HG03457 (cell line): ENCODE data around the gene NPC1.

Source experiments
- ATAC-seq: cut with Tn5 transposase; IDR thresholded peaks from one replicate; pipeline ENCODE4 v1.9.1; 2021; ENCODE audit warnings: moderate number of reproducible peaks; ENCODE audit not compliant: unreplicated experiment

NPC1 gene

DNA sequence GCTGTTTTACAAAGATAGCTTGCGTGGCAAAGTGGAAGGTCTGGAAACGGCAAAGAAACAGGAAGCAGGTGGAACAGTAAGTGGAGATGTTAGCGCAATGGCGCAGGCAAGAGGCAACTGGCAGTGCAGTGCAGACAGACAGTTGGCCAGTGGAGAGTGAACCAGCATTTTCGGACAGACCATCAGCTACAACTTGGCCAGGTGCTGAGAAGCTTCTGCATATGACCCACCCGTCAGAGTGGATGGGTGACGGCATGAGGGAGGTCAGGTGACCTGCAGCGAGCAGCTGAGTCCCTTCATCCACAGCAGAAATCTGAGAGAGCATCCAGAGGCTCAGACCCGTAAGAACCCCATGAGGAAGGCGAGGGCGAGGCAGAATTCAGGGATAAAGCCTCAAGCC lies 33.8 kb downstream of the NPC1 start:
- ATAC-seq, result no peak

DNA sequence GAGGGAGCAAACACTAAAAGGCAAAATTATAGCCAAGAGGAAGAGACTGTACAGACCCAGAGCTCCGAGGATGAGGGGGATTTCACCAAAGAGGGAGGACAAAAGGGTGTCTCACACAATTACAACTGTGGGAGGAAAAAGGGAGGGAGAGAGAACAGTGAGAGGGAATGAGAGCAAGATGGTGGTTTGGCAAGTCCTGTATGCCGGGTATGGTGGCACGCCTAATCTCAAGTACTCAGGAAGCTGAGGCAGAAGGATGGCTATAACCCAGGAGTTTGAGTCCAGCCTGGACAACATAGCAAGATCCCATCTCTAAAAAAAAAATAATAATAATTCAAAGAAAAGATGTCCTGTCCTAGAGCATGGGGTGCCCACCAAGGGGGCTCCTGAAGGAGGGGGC lies 34.3 kb downstream of the NPC1 start:
- no peak for ATAC-seq

DNA sequence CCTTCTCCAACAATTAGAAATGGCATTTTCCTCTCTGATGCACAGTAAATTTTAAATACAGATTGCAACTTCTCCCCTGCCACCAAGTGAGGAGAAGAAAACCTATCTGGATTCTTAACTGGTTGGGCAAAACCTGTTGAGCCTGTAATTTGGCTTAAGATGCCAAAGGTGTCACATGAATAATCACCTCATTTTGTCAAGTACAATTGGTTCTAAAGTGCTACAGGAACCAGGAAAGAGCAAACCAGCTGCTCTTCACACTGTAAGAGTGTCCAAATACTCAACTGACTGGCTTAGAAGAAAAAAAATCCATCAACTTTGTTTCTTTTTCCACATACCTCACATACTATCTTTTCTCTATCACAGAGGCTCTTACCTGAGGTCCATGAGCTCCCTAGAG lies 35.4 kb downstream of the NPC1 start:
- no peak for ATAC-seq

DNA sequence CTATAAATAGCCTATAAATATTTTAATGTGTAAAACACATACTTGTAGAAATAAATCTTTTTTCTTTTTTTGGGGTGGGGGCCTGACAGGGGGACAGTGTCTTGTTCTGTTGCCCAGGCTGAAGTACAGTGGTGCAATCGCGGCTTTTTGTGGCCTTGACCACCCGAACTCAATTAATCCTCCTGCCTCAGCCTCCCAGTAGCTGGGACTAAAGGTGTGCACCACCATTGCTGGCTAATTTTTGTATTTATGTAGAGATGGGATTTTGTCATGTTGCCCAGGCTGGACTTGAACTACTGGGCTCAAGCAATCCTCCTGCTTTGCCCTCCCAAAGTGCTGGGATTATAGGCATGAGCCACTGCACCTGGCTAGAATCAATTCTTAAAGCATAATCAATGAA lies 37.6 kb downstream of the NPC1 start:
- ATAC-seq, result no peak

DNA sequence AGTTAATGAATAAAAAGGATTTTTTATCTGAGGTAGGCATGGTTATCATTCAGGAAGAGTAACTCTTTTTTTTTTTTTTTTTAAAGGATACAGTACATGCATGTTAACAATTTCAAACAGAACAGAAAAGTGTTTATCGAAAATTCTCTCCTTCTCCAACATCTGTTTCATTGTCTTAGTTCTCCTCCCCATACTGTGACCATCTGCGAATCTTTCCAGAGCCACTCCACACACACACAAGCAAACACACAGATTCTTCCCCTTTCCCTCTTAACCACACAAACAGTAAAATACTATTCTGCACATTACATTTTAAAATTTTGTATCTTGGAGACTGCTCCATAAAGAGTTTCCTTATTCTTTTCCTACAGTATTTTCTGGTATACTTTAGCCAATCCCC lies 38.0 kb downstream of the NPC1 start:
- ATAC-seq, result no peak

DNA sequence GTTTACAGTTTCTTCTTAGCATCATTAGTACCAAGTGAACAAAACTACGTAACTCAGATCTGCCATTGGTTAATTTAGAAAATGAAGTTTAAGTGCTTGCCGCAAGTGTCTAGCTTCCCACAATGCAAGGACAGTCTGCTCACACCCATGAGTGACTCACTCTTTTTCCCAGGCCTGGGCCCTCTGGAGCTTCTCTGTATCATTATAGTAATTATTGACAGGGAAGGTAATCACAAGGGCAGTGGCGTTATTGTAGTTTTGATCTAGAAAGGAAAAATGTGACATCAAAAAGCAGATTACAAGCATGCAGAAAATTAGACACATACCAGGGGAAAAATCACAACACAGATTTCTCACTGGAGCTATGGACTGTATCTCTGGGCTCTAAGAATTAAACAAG lies 38.5 kb downstream of the NPC1 start:
- ATAC-seq, result no peak

DNA sequence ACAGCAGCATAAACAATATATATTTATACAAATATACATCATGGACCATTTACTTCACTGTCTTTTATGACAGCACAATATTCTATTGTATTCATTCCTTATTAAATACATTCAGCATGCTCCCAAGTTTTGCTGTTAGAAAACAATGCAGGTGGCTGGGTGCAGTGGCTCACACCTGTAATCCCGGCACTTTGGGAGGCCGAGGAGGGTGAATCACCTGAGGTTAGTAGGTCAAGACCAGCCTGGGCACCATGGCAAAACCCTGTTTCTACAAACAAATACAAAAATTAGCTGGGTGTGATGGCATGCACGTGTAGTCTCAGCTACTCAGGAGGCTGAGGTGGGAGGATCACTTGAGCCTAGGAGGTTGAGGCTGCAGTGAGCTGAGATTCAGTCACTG lies 39.0 kb downstream of the NPC1 start:
- ATAC-seq, result no peak

DNA sequence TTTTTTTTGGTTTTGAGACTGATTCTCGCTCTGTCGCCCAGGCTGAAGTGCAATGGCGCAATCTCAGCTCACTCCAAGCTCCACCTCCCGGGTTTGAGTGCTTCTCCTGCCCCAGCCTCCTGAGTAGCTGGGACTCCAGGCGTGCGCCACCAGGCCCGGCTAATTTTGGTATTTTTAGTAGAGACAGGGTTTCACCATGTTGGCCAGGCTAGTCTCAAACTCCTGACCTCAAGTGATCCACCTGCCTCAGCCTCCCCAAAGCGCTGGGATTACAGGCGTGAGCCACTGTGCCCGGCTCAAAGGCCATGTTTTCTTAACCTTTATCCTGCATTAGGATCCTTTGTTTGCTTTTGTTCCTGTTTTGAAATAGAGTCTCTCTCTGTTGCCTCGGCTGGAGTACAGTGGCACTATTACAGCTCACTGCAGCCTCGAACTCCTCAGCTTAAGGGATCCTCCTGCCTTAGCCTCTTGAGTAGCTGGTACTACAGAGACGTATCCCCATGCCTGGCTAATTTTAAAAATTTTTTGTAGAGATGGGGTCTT lies 41.0 kb downstream of the NPC1 start:
- no peak for ATAC-seq

DNA sequence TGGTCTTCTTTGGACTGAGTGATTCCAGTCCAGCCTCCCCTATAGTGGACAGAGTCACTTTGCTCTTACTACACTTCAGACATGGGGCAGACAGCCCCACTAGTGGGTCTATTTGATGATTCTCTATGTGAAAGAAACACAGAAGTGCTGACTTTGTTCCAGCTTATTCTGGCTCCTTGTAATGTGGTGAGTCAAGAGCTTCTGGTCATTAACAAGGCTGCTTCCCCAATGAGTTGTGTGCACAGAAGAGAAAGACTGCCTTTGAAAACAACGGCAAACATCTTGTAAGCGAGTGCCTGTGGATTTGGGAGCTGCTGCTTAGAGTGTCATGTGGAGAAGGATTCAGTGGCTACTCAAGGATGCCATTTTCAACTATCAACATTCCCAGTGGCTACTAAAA lies 43.8 kb downstream of the NPC1 start:
- ATAC-seq, result no peak

DNA sequence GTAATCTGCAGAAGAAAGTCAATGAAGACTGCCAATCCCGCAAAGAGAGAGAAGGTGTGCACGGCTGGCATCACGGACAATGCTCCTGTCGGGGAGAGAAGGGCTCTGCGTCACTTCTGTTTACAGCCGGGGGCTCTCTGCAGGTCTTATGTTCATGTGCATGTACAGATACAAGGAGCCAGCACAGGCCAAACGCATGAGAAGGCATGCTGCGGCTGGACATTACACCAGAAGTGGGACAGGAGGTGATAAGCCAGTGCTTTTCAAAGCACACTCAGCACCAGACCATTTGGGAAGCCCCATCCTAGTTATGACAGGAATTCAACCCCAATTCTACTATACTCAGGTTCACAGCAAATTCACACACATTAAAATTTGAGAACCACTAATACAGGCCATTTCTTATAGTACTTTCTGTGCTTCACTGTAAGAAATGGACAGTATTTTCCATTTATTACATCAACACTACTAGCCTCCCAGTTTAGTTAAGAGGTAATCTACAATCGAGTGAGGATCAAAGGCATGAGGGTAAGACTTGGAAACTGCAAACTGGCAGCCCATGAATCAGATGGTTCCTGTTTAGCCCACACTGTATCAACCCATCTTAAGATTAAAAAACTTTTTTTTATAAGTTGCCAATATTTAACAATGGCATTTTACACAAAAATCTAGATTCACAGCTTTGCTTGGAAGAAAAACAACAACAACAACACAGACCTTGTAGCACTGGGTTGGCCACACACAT lies 44.8 kb downstream of the NPC1 start:
- no peak for ATAC-seq

DNA sequence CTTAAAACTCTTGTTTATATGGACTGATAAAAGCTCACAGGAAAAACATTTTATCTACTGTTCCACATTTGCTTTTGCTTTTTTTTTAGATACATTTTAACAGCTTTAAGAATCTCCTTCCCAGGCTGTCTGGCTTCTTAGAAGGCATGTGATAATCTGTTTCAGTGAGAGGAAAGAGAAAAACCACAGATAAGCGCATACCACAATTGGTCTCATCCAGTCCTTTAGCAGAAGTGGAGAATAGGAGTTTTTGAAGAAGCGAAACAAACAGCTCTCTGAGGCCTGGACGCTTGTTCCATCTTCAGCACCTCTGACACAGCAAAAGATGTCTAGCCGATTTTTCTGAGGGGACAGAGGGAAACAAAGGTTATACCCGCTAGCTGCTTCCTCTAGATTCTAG lies 45.4 kb downstream of the NPC1 start:
- ATAC-seq, result peak; percentile 55

DNA sequence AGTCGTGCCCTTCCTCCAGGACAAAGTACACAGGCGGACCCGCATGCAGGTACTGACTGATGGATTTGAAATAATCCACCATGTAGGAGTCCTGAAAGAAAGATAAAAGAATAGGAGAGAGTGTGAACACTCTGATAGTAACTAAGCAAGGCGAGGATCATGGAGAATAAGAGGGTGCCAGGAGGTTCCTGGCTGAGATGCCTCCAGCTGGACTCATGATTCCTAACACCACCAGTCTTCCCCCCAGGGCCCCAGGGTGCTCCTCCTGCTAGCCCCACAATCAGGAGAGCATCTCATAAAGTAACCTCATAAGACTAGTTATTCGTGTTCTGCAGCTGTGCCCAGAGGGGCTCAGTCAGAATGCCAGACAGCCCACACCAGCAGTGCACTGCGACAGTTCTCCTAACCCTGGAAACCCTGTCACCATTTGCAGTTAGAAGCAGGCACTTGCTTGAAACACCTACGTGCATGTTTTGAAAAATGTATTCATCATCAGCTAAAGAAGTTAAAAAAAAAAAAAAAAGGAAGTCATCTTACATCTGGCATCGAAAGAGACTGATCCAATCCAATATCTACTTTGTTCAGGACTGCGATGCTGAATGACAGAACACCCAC lies 46.3 kb downstream of the NPC1 start:
- ATAC-seq, result no peak

DNA sequence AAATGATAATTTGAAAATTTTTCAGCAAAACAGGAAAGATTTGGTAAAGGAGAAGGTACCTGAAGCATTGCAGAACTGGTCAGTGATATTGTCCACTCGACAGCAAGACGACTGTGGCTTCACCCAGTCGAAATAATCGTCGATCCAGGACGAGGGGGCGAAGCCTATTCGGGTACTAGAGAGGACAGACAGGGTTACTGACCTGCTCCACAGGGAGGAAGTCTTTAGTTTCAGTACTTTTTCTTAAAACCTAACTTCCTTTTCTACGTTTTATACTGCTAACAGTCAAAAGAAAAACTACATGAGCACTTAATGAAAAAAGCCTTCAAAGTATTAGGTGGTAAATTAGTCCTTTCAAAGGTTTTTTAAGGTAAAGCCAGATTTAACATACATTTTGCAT lies 47.0 kb downstream of the NPC1 start:
- ATAC-seq, result no peak

DNA sequence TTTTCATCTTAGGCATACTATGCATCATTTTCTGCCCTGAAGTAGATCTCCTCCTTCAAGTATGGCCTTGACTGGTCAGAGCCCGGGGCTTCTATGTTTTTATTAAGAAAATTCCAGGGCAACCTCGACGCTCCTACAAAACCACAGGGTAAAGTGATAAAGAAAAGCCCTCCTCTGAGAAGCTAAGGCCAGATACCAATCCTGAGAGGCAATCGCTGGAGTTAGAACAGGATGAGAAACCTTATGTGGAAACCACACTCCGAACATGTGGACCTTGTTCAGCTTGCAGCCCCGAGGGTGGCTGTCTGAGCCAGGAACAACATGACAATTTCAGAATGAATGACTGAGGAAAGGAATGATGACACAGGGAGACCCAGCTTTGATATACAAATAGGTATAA lies 47.4 kb downstream of the NPC1 start:
- ATAC-seq, result no peak

DNA sequence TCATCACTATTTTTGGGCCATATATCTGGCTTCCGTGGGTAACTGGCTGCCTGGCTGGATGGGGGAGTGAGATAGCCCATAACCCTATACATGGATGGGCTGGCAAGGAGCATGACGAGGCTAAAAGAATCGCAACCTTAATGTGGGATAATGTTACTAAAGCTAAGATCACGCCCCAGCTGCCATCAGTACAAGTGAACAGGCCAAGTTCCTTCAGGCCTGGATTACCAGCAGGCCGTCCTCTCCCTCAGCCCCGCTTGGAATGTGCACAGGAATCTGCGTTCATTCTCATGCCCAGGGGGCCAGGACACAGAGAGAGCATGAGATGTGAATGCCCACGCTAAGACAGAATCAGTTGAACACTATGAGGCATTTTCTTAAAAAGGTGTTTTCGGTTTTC lies 48.3 kb downstream of the NPC1 start:
- no peak for ATAC-seq

DNA sequence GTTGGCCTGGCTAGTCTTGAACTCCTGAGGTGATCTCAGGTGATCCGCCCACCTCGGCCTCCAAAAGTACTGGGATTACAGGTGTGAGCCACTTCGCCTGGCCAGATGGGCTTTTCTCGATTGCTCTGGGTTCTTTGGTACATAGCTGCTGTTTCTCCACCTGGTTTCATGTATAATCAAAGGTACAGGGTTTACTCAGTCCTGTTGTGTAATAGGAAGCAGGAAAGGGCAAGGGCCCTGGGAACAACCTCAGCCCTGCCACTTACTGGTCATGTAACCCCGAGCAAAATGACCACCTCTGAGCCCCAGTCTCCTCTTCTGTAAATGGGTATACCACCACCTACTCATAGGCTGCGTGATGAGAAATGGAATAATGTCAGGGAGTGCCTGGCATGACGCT lies 49.0 kb downstream of the NPC1 start:
- ATAC-seq, result no peak

DNA sequence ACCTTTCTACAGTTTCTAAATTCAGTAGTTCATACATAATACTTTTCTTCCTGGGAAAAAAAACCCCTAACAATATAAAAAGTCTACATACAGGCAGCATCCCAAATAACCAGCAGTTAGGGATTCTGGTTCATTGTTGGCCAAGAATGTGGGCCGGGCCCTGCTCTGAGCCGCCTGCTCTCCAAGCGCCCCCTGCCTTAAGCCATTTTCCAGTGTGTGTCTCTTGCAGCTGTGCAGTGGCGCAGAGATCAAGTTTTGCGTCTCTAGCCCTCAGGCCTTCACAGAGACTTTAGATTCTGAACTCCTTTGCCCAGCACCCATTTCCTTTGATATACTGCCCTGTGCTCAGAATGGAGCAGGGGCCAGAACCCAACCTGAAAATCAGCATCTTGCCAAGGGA lies 50.1 kb downstream of the NPC1 start:
- ATAC-seq, result no peak

DNA sequence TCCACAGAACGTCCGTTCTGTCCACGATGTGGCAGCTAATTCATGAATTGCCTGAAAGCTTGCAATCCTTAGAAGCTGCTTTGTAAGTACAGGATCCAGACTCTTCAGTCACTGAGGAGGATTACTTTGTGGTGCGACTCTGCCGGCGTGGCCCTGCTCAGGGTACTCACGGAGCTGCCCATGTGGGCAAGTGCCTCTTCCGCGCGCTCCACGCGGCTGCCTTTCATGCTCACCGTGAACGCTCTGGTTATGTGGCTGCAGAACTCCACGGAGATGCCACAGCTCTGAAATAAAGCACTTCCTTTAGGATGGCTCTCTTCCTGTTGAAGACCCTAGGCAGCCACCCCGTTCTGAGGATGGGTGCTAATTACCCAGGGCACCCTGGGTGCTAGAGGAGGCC lies 52.0 kb downstream of the NPC1 start:
- no peak for ATAC-seq

DNA sequence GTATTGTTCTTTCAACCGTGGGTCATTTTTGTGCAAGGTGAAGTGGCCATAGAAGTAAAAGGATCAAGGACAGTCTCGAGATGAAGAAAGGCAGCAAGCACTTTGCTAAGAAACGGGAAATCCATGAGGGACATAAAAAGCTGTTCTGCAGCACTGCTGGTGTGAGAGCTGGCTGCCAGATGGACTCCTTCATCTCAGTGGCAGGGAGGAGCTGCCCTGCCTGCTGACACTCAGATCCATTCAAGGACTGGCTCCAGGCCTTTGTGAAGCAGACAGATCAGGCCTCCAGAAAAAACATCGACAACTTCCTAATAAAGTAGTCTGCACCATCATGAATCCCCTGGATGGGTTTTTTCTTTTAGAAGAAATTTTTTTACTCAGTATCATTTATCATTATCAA lies 53.5 kb downstream of the NPC1 start:
- no peak for ATAC-seq

DNA sequence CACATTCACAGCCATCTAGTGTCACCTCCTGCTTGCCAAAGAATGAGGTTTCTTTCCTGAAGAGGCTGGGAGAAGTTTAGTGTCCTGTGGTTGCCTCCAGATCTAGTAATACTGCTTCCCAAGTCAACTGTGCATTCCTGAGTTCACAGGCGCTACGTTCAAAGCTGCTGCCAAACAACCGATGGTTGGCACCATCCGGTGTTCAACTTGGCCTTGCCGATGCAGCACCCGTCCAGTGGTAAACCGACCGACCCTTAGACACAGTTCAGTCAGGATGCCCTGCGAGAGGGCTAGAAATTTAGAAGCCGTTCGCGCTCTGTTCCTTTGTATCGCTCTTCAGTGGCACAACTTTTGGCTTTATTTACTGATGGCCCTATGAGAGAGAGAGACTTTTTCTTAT lies 54.4 kb downstream of the NPC1 start:
- ATAC-seq, result no peak

DNA sequence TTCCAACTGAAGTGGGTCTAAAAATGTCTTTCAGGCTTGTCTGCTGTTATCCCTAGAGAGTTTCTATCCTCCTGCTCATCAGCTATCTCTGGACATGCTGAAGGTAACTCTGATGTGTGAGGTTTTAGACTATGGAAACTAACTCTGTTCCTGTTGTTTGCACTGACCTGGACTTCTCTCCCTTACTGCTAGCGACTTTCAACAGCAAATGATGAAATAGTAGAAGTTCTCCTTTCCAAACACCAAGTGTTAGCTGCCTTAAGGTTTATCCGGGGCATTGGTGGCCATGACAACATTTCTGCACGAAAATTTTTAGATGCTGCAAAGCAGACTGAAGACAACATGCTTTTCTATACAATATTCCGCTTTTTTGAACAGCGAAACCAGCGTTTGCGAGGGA lies 56.1 kb downstream of the NPC1 start:
- no peak for ATAC-seq

DNA sequence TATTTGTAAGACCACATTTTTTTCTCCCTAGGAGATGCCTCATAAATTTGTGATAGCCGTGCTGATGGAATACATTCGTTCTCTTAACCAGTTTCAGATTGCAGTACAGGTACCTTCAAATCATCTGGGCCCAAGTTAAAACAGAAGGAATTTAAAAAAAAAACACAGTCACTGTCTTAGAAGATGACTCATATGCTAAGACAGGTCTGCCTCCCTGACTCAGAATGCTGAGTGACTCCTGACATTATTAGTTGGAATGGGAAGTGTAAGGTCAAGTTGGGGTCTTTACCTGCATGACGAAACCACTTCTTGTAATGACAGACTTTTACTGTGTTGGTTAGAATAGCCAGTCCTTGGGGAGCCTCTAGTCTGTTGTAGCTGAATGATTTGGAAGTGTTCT lies 56.7 kb downstream of the NPC1 start:
- no peak for ATAC-seq
